HG03565 (cell line): ENCODE measurements around the gene FUT8.

Experiments
- ATAC-seq: cut with Tn5 transposase; IDR thresholded peaks from one replicate; pipeline ENCODE4 v1.9.1; 2021; ENCODE audit warnings: mild to moderate bottlenecking, moderate library complexity; ENCODE audit not compliant: unreplicated experiment

The FUT8 gene

GRCh38 chr14:65487783-65488494 is 75.4 kb downstream of the FUT8 start:
- no peak for ATAC-seq

- ATAC-seq: no peak
Measured at GRCh38 chr14:65491274-65491673, 78.7 kb downstream of the FUT8 start.

GRCh38 chr14:65492266-65492665 is 79.7 kb downstream of the FUT8 start:
- no peak for ATAC-seq

GRCh38 chr14:65495196-65495595 is 82.7 kb downstream of the FUT8 start:
- ATAC-seq: no peak

GRCh38 chr14:65496178-65496993 is 83.9 kb downstream of the FUT8 start:
- ATAC-seq: no peak

- no peak for ATAC-seq
Measured at GRCh38 chr14:65499138-65499537, 86.6 kb downstream of the FUT8 start.

- ATAC-seq: no peak
Measured at GRCh38 chr14:65500075-65500474, 87.5 kb downstream of the FUT8 start.

- no peak for ATAC-seq
Measured at GRCh38 chr14:65501328-65501727, 88.8 kb downstream of the FUT8 start.

GRCh38 chr14:65502676-65503124 is 90.2 kb downstream of the FUT8 start:
- ATAC-seq: peak; percentile 40

GRCh38 chr14:65503771-65504170 is 91.2 kb downstream of the FUT8 start:
- no peak for ATAC-seq

GRCh38 chr14:65506801-65507200 is 94.3 kb downstream of the FUT8 start:
- no peak for ATAC-seq

- no peak for ATAC-seq
Measured at GRCh38 chr14:65509842-65510241, 97.3 kb downstream of the FUT8 start.

- ATAC-seq: no peak
Measured at GRCh38 chr14:65513671-65514070, 101.1 kb downstream of the FUT8 start.

- no peak for ATAC-seq
Measured at GRCh38 chr14:65517635-65518542, 105.4 kb downstream of the FUT8 start.

GRCh38 chr14:65528069-65528468 is 115.5 kb downstream of the FUT8 start:
- ATAC-seq: no peak

- no peak for ATAC-seq
Measured at GRCh38 chr14:65531148-65531547, 118.6 kb downstream of the FUT8 start.

- no peak for ATAC-seq
Measured at GRCh38 chr14:65533736-65534404, 121.3 kb downstream of the FUT8 start.

- ATAC-seq: no peak
Measured at GRCh38 chr14:65536781-65537423, 124.4 kb downstream of the FUT8 start.

- no peak for ATAC-seq
Measured at GRCh38 chr14:65548878-65549277, 136.3 kb downstream of the FUT8 start.

- ATAC-seq: no peak
Measured at GRCh38 chr14:65549429-65549828, 136.9 kb downstream of the FUT8 start.
